ENCODE results near the gene IGFBP5.

- TF ChIP-seq, protein P1, sequence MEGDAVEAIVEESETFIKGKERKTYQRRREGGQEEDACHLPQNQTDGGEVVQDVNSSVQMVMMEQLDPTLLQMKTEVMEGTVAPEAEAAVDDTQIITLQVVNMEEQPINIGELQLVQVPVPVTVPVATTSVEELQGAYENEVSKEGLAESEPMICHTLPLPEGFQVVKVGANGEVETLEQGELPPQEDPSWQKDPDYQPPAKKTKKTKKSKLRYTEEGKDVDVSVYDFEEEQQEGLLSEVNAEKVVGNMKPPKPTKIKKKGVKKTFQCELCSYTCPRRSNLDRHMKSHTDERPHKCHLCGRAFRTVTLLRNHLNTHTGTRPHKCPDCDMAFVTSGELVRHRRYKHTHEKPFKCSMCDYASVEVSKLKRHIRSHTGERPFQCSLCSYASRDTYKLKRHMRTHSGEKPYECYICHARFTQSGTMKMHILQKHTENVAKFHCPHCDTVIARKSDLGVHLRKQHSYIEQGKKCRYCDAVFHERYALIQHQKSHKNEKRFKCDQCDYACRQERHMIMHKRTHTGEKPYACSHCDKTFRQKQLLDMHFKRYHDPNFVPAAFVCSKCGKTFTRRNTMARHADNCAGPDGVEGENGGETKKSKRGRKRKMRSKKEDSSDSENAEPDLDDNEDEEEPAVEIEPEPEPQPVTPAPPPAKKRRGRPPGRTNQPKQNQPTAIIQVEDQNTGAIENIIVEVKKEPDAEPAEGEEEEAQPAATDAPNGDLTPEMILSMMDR (IDR thresholded peaks at IDR 0.05; ENCODE audit: poor library complexity) = no peak
- TF ChIP-seq EZH2 (IDR thresholded peaks at IDR 0.05; ENCODE audit: borderline replicate concordance) (no peak), EZH2phosphoT487 (IDR thresholded peaks at IDR 0.05; ENCODE audit: low read depth, severe bottlenecking, unreplicated experiment) (no peak)
Measured at GRCh38 chr2:216721141-216721540, 25.8 kb upstream of the IGFBP5 start.
